HepG2 (cell line): ENCODE measurements around the gene CLBA1. TPM values are rescaled to one million over a fixed set of nuclear protein-coding genes. Genes with fewer than 3 reads are reported as not detected.

Source experiments
- BCLAF1 ChIP-seq: fragments of 450-650 bp; IDR thresholded peaks from 2 replicates; pipeline ENCODE4 v1.6.1; 2017; ENCODE audit warnings: mild to moderate bottlenecking
- CC2D1A ChIP-seq: sonication (generic); formaldehyde crosslinking; IDR thresholded peaks from 2 replicates; pipeline ENCODE4 v1.8.1; 2023; ENCODE audit warnings: mild to moderate bottlenecking, missing genetic modification reagents
- CENPT ChIP-seq: sonication (generic); formaldehyde crosslinking; IDR thresholded peaks from 2 replicates; pipeline ENCODE4 v1.8.0; 2022; ENCODE audit warnings: low read depth, mild to moderate bottlenecking, moderate library complexity, missing genetic modification reagents
- CERS6 ChIP-seq: sonication (generic); formaldehyde crosslinking; IDR thresholded peaks from 2 replicates; pipeline ENCODE4 v1.5.0; 2020; ENCODE audit warnings: missing genetic modification reagents
- HIC2 ChIP-seq: sonication (generic); formaldehyde crosslinking; IDR thresholded peaks from 2 replicates; pipeline ENCODE4 v1.9.0; 2022; ENCODE audit warnings: low read depth, missing genetic modification reagents
- HMGXB4 ChIP-seq, 2 experiments: sonication (generic) in 1 of 2; formaldehyde crosslinking in 1 of 2; IDR thresholded peaks; 2 replicates each; pipeline versions ENCODE4 v1.4.0 to v1.6.1; 2018 to 2020; ENCODE audit warnings: missing genetic modification reagents in 2 of 2, borderline replicate concordance in 1 of 2, low read depth in 1 of 2, mild to moderate bottlenecking in 1 of 2, missing biosample characterization in 1 of 2
- KDM2A ChIP-seq: sonication (generic); formaldehyde crosslinking; IDR thresholded peaks from 2 replicates; pipeline ENCODE4 v1.4.0; 2020; ENCODE audit warnings: low read depth, missing genetic modification reagents, borderline replicate concordance
- MAFG ChIP-seq: sonication (generic); formaldehyde crosslinking; IDR thresholded peaks from 2 replicates; pipeline ENCODE4 v1.5.1; 2020; ENCODE audit warnings: mild to moderate bottlenecking, missing genetic modification reagents
- NFAT5 ChIP-seq: sonication (generic); formaldehyde crosslinking; IDR thresholded peaks from 2 replicates; pipeline ENCODE4 v1.4.0; 2020; ENCODE audit warnings: missing genetic modification reagents
- SUZ12 ChIP-seq: fragments of 150-350 bp; IDR thresholded peaks from 2 replicates; pipeline ENCODE4 v1.6.1; 2014; ENCODE audit warnings: low read depth, low read length
- ZBTB14 ChIP-seq: sonication (generic); formaldehyde crosslinking; IDR thresholded peaks from 2 replicates; pipeline ENCODE4 v1.4.0; 2020; ENCODE audit warnings: missing genetic modification reagents
- ZFP82 ChIP-seq: sonication (generic); formaldehyde crosslinking; IDR thresholded peaks from 2 replicates; pipeline ENCODE4 v1.5.1; 2020; ENCODE audit warnings: mild to moderate bottlenecking, missing genetic modification reagents, borderline replicate concordance
- ZNF274 ChIP-seq: sonication (generic); formaldehyde crosslinking; IDR thresholded peaks from 2 replicates; pipeline ENCODE4 v1.5.1; 2020; ENCODE audit warnings: mild to moderate bottlenecking, missing genetic modification reagents
- polyA plus RNA-seq, 8 experiments: library from polyadenylated mRNA; depleted of rRNA in 3 of 8; stranded (reverse) in 7 of 8; unstranded in 1 of 8; fragments of >200 nt; fragmentation: Illumina TruSeq in 4 of 8; extraction: Trizol in 4 of 8; gene quantifications; 2 replicates each; pipeline versions ENCODE4 v1.2.1 to v1.2.3, GENCODE V29; 2011 to 2016; ENCODE audit warnings: low read depth in 4 of 8, missing spikeins in 1 of 8, mixed read lengths in 1 of 8; ENCODE audit not compliant: insufficient read depth in 1 of 8
- total RNA-seq, 5 experiments: library from RNA; depleted of rRNA; stranded (reverse); fragments of >200 nt; fragmentation: Illumina TruSeq; extraction: Trizol; gene quantifications; 2 replicates each; pipeline ENCODE4 v1.2.3, GENCODE V29; 2016; ENCODE audit warnings: low read depth in 1 of 5

Gene CLBA1
- total and polyA plus RNA-seq, 2 of the 13 experiments (the other 11 are each of a cell fraction or from before 2014, with no cell fraction given), result 1.2 to 1.4 TPM

GRCh38 chr14:104976198-104977007 lies 9.2 kb upstream of the CLBA1 start (continued):
- TF ChIP-seq BCLAF1 (no peak), CENPT (no peak), KDM2A (CRISPR knock-in tag) (0 out of 2 replicates have a peak, but pooled peaks have one; percentile 57), HMGXB4 (CRISPR knock-in tag; IDR thresholded peaks at IDR 0.05; ENCODE audit: borderline replicate concordance in 1 of 2, low read depth in 1 of 2) (peak; percentile 44 to 76; a peak in 2 of 4 replicates), HIC2 (CRISPR knock-in tag) (no peak), ZFP82 (CRISPR knock-in tag) (no peak), CC2D1A (CRISPR knock-in tag) (no peak), SUZ12 (no peak), ZNF274 (peak; percentile 72; the same call in 1 of the 2 replicates), ZBTB14 (no peak), MAFG (CRISPR knock-in tag) (no peak), CERS6 (no peak), NFAT5 (CRISPR knock-in tag) (no peak)
